Gastrocnemius medialis (tissue), 4 donors: ENCODE results near the gene RHOB. TPM values are rescaled to one million over a fixed set of nuclear protein-coding genes. Genes with fewer than 3 reads are reported as not detected.

Experiments
- ATAC-seq, 2 donors: fragments of 150-250 bp; one replicate each; pipeline ENCODE4 v1.9.1; 2016
- DNase-seq, 2 donors: peaks; one replicate each; pipeline ENCODE4 v3.0.0-alpha.2; 2019
- H3K27ac ChIP-seq, 4 donors: fragments of 200-600 bp; sonication (generic); 1 replicate in 1 of 4; 2 replicates in 3 of 4; pipeline ENCODE4 v1.5.1; 2016 to 2018; ENCODE audit warnings: mild to moderate bottlenecking in 2 of 4, moderate library complexity in 1 of 4
- H3K27me3 ChIP-seq, 3 donors: fragments of 200-600 bp; sonication (generic) in 2 of 3; 1 replicate in 1 of 3; 2 replicates in 2 of 3; pipeline versions ENCODE4 v1.5.1 to v1.6.0; 2016 to 2019; ENCODE audit warnings: mild to moderate bottlenecking in 1 of 3, moderate library complexity in 1 of 3
- H3K36me3 ChIP-seq, 2 donors: fragments of 200-600 bp; sonication (generic) in 1 of 2; one replicate each; pipeline ENCODE4 v1.5.1; 2017 to 2018
- H3K4me1 ChIP-seq, 2 donors: fragments of 200-600 bp; sonication (generic) in 1 of 2; one replicate each; pipeline ENCODE4 v1.5.1; 2016 to 2017; ENCODE audit warnings: mild to moderate bottlenecking in 2 of 2
- H3K4me3 ChIP-seq, 4 donors: fragments of 200-600 bp; sonication (generic) in 3 of 4; 1 replicate in 1 of 4; 2 replicates in 3 of 4; pipeline ENCODE4 v1.5.1; 2016 to 2019; ENCODE audit warnings: mild to moderate bottlenecking in 2 of 4
- H3K9me3 ChIP-seq, 3 donors: fragments of 200-600 bp; sonication (generic) in 2 of 3; 1 replicate in 1 of 3; 2 replicates in 2 of 3; pipeline ENCODE4 v1.5.1; 2016 to 2019
- CTCF ChIP-seq, 5 experiments: fragments of 450-650 bp in 3 of 5; fragments of 200-600 bp in 2 of 5; sonication (generic) in 2 of 5; IDR thresholded peaks in 4 of 5; conservative IDR thresholded peaks in 1 of 5; 1 replicate in 4 of 5; 2 replicates in 1 of 5; pipeline ENCODE4 v1.5.1; 2016 to 2019; ENCODE audit warnings: antibody characterized with exemption in 5 of 5, mild to moderate bottlenecking in 3 of 5, moderate library complexity in 3 of 5
- POLR2A ChIP-seq, 2 donors: fragments of 450-650 bp; IDR thresholded peaks; one replicate each; pipeline ENCODE4 v1.6.1; 2017; ENCODE audit warnings: antibody characterized with exemption in 2 of 2, mild to moderate bottlenecking in 2 of 2, moderate library complexity in 2 of 2
- in situ Hi-C, 4 donors: fragments of 200-750 bp; cut with MboI; loops; one replicate each; pipeline versions ENCODE4 v1.15.0 to v1.8.0; 2017; ENCODE audit warnings: low sequenced_read_pairs in 4 of 4
- intact Hi-C: fragments of 100-400 bp; cut with DNase I; formaldehyde crosslinking; loops from one replicate; pipeline ENCODE4 v1.15.1; 2023; ENCODE audit warnings: low total_unique reads
- total RNA-seq, 4 donors: library from RNA; depleted of rRNA; stranded (reverse); fragments of >200 nt; gene quantifications; one replicate each; pipeline versions ENCODE4 v1.1.0 to v1.2.3, GENCODE V29; 2016

Gene RHOB
- total RNA-seq, 4 donors from 2014 or later, result 696 to 1,267 (median 1,094) TPM

DNA sequence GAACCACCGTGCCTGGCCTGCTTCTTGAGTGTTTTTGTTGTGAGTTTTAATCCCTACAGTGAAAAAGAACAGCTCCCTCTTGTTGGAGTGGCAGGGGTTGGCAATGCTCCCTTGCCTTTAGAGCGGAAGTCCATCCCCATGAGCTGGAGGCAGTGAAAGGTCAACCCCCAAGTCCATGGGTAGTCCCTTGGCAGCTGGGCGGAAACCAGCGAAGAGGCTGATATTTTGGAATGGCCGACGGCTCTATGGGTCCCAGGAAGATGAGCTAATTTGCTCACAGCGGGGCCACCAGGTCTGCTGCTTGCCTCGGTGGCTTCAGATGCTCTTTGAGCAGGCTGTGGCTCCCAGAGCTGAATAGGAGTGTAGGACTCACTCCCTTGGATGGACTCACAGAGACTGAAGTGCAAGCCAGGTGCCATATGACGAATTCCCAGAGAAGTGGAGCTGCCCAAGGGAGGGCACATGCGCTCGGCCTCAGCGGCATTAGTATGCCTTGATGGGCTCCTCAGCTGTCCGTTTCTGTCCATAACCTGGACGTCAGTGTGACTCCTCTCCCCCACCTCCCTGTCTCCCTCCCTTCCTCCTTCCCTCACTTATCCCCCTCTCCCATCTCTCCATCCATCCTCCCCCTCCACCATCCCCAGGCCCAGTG, 25.4 kb upstream of the RHOB start:
- no peaks in the 10 kb centered on the region for H3K36me3 ChIP-seq
- DNase-seq (no peak), ATAC-seq (peak in 1 of 2 donors; percentile 2)
- no peaks in the 10 kb centered on the region for H3K27me3 ChIP-seq
- intact Hi-C loops (no loop called here), in situ Hi-C loops (no loop called here)
- no peaks in the 10 kb centered on the region for H3K9me3 ChIP-seq
- TF ChIP-seq CTCF (IDR thresholded peaks at IDR 0.05 in 4 of 5, conservative IDR thresholded peaks at IDR 0.05 in 1 of 5), result no peak
- H3K4me1 ChIP-seq, result peaks cover 26 to 28% of the 10 kb centered on the region in 2 donors
- no peak overlapping the region for H3K4me3 ChIP-seq
- H3K27ac ChIP-seq, result peak overlapping the region; percentile 31 to 69 (median 48)

DNA sequence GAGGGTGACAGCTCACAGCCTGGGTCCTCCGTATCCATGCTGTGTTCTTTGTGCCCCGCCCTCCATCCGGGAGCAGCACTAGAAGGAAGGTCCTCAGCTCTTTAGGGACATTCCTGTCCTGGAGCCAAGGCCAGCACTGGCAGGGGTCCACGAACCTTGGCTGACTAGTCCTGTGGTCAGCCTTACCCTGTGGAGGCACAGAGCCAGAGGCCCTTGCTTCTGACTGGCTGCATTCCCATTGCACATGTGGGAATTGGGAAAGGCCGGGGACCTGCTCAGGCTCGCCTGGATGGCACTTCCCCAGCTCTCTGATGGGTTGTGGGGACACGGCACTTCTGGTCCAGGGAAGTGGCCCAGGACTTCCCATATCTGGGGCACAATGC, 24.9 kb upstream of the RHOB start:
- H3K27me3 ChIP-seq, result no peaks in the 10 kb centered on the region
- intact Hi-C loops (loop anchor here (2.0 kb wide), 1 partner anchor 43 kb away; no protein-coding TSS in a partner anchor), in situ Hi-C loops (no loop called here)
- ATAC-seq, result peak; percentile 61 to 67
- peaks cover 26 to 28% of the 10 kb centered on the region in 2 donors for H3K4me1 ChIP-seq
- H3K9me3 ChIP-seq, result no peaks in the 10 kb centered on the region
- H3K36me3 ChIP-seq, result no peaks in the 10 kb centered on the region
- DNase-seq, result peak; percentile 69 to 92
- no peak overlapping the region for H3K4me3 ChIP-seq
- no peak for TF ChIP-seq POLR2A (IDR thresholded peaks at IDR 0.05)
- no peak for TF ChIP-seq CTCF (IDR thresholded peaks at IDR 0.05 in 4 of 5, conservative IDR thresholded peaks at IDR 0.05 in 1 of 5)
- H3K27ac ChIP-seq, result peak overlapping the region; percentile 41 to 69 (median 58)

GRCh38 chr2:20422402-20423271, 24.2 kb upstream of the RHOB start:
- H3K27ac ChIP-seq, result peak overlapping the region; percentile 41 to 69 (median 58)
- H3K36me3 ChIP-seq, result no peaks in the 10 kb centered on the region
- intact Hi-C loops, result loop anchor here (2.0 kb wide), 1 partner anchor 44 kb away; no protein-coding TSS in a partner anchor
- H3K27me3 ChIP-seq, result no peaks in the 10 kb centered on the region
- ATAC-seq (peak in 1 of 2 donors; percentile 22), DNase-seq (peak in 1 of 2 donors; percentile 46)
- no peaks in the 10 kb centered on the region for H3K9me3 ChIP-seq
- no peak overlapping the region for H3K4me3 ChIP-seq
- TF ChIP-seq POLR2A (IDR thresholded peaks at IDR 0.05), result no peak
- peaks cover 26 to 28% of the 10 kb centered on the region in 2 donors for H3K4me1 ChIP-seq
- in situ Hi-C loops, result no loop called here

DNA sequence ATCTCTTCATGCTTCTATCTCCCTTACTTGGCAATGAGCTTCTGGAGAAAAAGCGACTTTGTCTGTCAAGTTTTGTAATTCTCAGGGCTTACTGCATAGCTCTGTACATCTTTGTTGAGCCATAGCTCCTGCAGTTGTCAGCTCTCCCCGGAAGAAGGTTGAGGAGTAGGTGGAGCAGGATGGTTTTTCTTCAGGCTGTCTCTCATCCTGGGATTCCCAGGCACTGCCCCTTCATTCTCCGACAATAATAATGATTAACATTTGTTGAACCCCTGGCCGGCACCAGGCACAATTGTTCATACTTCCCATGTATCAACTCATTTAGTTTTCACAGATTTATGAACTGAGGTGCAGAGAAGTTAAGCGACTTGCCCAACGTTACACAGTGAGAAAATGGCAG, 23.5 kb upstream of the RHOB start:
- no peaks in the 10 kb centered on the region for H3K27me3 ChIP-seq
- in situ Hi-C loops, result no loop called here
- DNase-seq, result no peak
- H3K36me3 ChIP-seq, result no peaks in the 10 kb centered on the region
- H3K4me1 ChIP-seq, result peaks cover 26 to 28% of the 10 kb centered on the region in 2 donors
- H3K27ac ChIP-seq, result peak overlapping the region in 3 of 4 donors; percentile 41 to 69 (median 56)
- TF ChIP-seq POLR2A (IDR thresholded peaks at IDR 0.05) (no peak), CTCF (IDR thresholded peaks at IDR 0.05 in 4 of 5, conservative IDR thresholded peaks at IDR 0.05 in 1 of 5) (no peak)
- H3K4me3 ChIP-seq, result no peak overlapping the region
- H3K9me3 ChIP-seq, result no peaks in the 10 kb centered on the region
- intact Hi-C loops, result loop anchor here (2.0 kb wide), 1 partner anchor 45 kb away; no protein-coding TSS in a partner anchor
- no peak for ATAC-seq

- no peaks in the 10 kb centered on the region for H3K27me3 ChIP-seq
- no peaks in the 10 kb centered on the region for H3K36me3 ChIP-seq
- H3K4me1 ChIP-seq, result peaks cover 22 to 26% of the 10 kb centered on the region in 2 donors
- DNase-seq, result no peak
- peak overlapping the region in 2 of 4 donors; percentile 40 to 54 for H3K27ac ChIP-seq
- no peaks in the 10 kb centered on the region for H3K9me3 ChIP-seq
- no peak overlapping the region for H3K4me3 ChIP-seq
- TF ChIP-seq CTCF (IDR thresholded peaks at IDR 0.05 in 4 of 5, conservative IDR thresholded peaks at IDR 0.05 in 1 of 5), result no peak
- no peak for TF ChIP-seq POLR2A (IDR thresholded peaks at IDR 0.05)
- intact Hi-C loops (loop anchor here (2.0 kb wide), 1 partner anchor 45 kb away; no protein-coding TSS in a partner anchor), in situ Hi-C loops (no loop called here)
- no peak for ATAC-seq
These were observed 23.0 kb upstream of the RHOB start for GRCh38 chr2:20423847-20424246.
